Renal pelvis (tissue), 12 donors: ENCODE measurements around the gene MAGEA9B. TPM values are rescaled to one million over a fixed set of nuclear protein-coding genes. Genes with fewer than 3 reads are reported as not detected.
"Not testable (repeated sequence)": the region's sequence is repeated elsewhere in the genome, so short reads cannot be mapped to it uniquely, and the experiment has no call there.

ENCODE experiments used
- DNase-seq: peaks from one replicate; pipeline ENCODE4 v3.0.0-alpha.2; 2013
- long read RNA-seq, 16 experiments: transcript quantifications; one replicate each; lab custom pipeline, GENCODE V29; 2026
- polyA plus RNA-seq, 3 donors: library from polyadenylated mRNA; unstranded; fragments of 120-200 nt; gene quantifications; one replicate each; pipeline ENCODE4 v1.2.1, GENCODE V29; 2013; ENCODE audit not compliant: insufficient read length in 3 of 3

MAGEA9B gene, protein sequence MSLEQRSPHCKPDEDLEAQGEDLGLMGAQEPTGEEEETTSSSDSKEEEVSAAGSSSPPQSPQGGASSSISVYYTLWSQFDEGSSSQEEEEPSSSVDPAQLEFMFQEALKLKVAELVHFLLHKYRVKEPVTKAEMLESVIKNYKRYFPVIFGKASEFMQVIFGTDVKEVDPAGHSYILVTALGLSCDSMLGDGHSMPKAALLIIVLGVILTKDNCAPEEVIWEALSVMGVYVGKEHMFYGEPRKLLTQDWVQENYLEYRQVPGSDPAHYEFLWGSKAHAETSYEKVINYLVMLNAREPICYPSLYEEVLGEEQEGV
- not detected for polyA plus RNA-seq
- long read RNA-seq, donor 1, result 0 reads
- long read RNA-seq, donor 2, result 0 reads
- long read RNA-seq, donor 3, result 0 reads
- long read RNA-seq, donor 4, result 0 reads
- long read RNA-seq, donor 5, result 0 reads
- long read RNA-seq, donor 6, result 0 reads
- long read RNA-seq, donor 7, result 0 reads
- long read RNA-seq, donor 8, result 0 reads
- long read RNA-seq, donor 9, result 0 reads
- long read RNA-seq, donor 10, result 0 reads
- long read RNA-seq, donor 11, result 0 reads
- long read RNA-seq, donor 12, result 0 reads
- long read RNA-seq, donor 13, result 0 reads
- long read RNA-seq, donor 14, result 0 reads
- long read RNA-seq, donor 15, result 0 reads
- long read RNA-seq, donor 16, result 0 reads

DNA sequence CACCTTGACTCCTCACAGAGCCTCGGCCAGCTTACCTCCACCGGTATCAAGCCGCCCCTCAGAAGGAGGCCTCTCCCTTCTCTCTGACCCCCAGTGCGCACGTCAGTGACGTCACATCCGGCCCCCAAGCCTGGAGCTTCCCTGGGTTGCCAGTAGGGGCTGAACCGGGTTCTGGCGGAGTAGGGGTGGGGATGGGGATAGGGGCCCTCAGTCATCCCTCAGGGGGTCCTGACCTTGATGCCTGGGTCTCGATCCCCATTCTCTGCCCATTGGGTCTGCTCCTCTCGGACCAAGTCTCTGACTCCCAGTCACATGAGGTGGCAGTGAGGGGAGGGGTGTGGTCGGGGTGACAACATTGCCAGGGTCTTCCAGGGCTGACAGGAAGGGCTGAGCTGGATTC is at the start of gene MAGEA9B:
Gene MAGEA9B, minus strand, starts transcription at position 101 of the 400 bp plus-strand sequence. CDS start 4,280 bp downstream, outside the sequence.
- not testable (repeated sequence) for DNase-seq

GRCh38 chrX:149633511-149633910 is 46.3 kb upstream of the MAGEA9B start:
- no peak for DNase-seq

GRCh38 chrX:149631234-149632165 is 44.2 kb upstream of the MAGEA9B start, which contains the start of gene TMEM185A:
Gene TMEM185A (minus strand): TSS chrX:149631792. CDS start chrX:149631580, 212 bp downstream.
- peak; percentile 44 for DNase-seq

DNA sequence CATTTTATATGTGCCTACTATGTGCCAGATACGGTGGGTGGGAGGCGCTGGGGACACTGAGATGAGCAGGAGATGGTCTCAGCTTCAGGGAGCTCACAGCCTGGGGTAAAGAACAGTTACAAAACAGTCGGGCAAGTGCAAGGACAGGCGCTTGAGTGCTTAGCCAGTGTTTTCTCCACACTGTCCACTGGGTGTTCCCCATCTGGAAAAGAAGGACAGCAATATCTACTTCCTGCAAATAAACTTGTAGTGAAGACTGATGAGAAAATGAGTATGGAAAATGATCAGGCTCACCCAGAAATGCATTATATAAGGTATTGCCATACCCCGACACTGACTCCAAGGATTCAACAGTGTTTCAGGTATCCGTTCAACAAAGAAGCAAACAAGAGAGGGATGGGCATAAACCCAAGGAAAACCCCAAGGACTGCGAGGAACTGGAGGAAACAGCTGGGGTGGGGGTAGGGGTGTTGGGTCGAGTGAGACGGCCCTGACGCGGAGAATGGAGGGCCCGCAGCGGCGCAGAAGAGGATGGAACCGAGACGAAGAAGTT is 43.5 kb upstream of the MAGEA9B start:
- peak; percentile 11 for DNase-seq

DNA sequence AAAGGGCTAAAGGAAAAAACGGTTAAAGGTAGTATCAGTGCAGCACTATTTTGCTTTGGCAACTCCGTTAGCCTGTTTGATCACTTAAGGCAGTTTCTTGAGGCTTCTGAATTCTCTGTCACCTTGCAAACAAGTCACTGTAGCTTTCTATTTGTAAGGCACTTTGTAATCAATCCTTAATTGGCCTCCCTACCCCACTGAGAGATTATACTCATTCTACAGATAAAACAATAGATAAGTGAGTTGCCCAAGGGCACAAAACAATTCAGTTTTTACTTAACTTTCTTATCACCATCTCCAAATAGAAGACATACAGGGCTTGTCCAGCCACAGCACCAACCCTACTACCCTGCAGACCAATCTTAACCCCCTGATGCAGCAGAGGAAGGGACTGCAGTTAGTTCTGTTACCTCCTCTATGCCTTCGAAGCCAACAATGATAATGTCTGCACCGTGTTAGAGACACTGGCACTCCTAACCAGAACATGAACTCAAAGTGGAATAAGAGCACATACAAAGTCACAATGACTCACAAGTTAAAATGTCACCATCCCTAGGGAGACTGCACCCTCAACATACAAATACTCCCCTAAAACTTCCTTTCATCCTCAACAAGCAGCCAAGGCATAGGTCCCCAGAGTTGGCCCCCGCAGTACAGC is 42.6 kb upstream of the MAGEA9B start:
- DNase-seq, result no peak

GRCh38 chrX:149628768-149629167 is 41.5 kb upstream of the MAGEA9B start:
- no peak for DNase-seq

DNA sequence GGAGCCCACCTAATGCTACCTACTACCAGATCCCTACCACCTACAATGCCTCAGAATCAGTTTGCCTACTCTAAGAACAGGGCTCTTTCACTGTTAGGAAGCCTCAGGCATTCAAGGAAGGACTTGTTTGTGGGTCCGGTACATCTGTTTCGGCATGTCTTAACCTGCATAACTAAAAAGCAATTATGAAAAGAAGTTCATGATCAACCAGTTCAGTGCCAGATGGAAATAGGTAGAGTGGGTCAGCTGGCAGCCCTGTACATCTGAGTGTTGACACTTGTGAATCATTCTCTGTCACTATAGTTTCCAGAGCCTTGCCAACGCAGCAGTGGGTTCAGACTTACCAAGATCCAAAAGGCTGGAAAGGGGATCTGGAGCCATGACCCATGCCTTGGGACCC is 41.0 kb upstream of the MAGEA9B start:
- no peak for DNase-seq

DNA sequence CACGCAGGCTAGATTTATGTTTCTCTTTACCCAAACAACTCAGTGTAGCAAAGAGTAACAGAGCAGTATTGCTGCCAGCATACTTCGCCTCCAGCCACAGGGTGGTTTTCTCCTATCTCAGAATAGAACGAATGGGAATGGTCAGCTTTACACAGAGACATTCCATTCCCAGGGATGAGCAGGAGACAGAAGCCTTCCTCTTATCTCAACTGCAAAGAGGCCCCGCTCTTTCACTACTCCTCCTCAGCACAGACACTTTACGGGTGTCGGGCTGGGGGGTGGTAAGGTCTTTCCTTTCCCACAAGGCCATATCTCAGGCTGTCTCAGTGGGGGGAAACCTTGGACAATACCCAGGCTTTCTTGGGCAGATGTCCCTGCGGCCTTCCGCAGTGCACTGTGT is 39.6 kb upstream of the MAGEA9B start:
- not testable (repeated sequence) for DNase-seq

DNA sequence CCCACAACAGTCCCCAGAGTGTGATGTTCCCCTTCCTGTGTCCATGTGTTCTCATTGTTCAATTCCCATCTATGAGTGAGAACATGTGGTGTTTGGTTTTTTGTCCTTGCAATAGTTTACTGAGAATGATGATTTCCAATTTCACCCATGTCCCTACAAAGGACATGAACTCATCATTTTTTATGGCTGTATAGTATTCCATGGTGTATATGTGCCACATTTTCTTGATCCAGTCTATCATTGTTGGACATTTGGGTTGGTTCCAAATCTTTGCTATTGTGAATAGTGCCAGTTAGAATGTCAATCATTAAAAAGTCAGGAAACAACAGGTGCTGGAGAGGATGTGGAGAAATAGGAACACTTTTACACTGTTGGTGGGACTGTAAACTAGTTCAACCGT is 32.4 kb upstream of the MAGEA9B start:
- DNase-seq, result not testable (repeated sequence)

- DNase-seq, result no peak
Observed at GRCh38 chrX:149618871-149619270, 31.6 kb upstream of the MAGEA9B start.

DNA sequence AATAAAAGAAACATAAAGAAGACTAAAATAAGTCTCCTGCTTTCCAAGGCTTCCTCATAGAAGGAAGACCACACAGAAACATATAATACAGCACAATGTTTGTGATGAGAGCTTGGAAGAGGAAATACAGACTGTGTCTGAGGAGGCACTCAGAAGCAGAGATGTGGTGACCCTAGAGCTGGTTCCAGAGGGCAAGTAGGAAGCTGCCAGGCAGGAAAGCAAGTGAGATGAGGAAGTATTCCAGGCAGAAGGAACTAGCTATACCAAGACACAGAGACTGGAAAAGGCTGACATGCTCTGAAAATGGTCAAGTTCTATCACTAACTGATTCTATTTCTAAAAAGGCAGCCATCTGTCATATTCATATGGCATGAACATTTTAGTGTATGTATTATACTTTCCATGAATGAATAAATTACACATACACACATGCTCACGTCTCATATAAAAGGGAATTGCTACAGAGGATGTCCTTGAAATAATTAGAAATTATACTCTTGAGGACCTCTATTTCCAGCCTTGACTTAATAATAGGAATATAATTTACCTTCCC is 24.4 kb upstream of the MAGEA9B start:
- DNase-seq, result no peak

GRCh38 chrX:149610511-149610910 is 23.3 kb upstream of the MAGEA9B start:
- DNase-seq, result no peak

DNA sequence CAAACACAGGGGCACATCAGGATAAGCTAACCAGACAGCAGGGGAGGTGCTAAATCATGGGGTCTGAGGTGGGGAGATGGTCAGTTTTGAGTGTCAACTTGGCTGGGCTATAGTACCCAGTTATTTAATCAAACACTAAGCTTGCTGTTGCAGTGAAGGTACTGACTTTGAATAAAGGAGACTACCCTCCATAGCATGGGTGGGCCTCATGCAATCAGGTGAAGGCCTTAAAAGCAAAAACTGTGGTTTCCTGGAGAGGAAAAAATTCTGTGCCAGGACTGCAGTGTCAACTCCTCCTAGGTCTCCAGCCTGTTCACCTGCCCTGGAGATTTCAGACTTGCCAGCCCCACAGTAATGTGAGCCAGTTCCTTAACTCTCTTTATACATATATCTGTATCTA is 20.4 kb upstream of the MAGEA9B start:
- DNase-seq, result no peak

DNA sequence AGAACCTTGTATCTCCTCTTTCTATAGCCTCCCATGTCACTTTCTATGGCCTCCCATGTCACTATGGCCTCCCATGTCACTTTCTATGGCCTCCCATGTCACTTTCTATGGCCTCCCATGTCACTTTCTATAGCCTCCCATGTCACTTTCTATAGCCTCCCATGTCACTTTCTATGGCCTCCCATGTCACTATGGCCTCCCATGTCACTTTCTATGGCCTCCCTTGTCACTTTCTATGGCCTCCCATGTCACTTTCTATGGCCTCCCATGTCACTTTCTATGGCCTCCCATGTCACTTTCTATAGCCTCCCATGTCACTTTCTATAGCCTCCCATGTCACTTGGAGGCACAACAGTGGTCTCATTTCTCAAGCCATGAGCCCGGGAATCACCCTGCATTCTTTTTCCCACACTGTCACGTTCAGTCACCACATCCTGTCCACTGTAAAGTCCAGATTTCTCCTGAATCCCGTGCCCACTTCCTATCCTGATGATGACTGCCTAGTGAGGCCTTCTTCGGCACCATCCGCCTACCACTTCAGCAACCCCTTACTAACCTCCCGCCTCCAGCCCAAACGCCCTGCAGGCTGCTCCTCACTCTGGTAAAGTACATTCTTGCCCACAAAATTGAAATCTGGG is 18.1 kb upstream of the MAGEA9B start:
- not testable (repeated sequence) for DNase-seq

DNA sequence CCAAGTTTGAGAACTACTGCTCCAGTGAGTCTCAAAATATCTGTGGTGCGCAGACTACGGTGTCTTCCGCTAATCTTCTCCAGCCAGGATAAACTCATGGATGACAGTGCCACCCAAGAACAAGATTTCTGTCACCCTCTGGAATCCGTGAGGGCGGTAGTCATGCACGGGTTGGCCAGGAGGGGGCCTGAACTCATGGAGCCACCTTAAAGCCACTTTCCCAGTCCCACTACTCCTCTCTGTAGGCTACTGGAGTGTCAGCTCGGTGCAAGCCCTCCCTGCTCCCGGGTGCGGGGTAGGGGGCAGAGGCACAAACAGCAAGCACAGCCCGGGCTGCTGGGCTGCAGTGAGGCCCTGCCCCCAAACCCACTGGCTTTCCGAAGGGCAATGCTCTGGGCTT is 11.3 kb upstream of the MAGEA9B start:
- DNase-seq, result not testable (repeated sequence)

- DNase-seq, result not testable (repeated sequence)
Observed at GRCh38 chrX:149595943-149596342, 8.7 kb upstream of the MAGEA9B start.

GRCh38 chrX:149595214-149595613 is 8.0 kb upstream of the MAGEA9B start, which contains the start of gene HSFX2:
Gene HSFX2 (minus strand): TSS chrX:149595314. CDS start chrX:149594700, 614 bp downstream.
- DNase-seq, result not testable (repeated sequence)

DNA sequence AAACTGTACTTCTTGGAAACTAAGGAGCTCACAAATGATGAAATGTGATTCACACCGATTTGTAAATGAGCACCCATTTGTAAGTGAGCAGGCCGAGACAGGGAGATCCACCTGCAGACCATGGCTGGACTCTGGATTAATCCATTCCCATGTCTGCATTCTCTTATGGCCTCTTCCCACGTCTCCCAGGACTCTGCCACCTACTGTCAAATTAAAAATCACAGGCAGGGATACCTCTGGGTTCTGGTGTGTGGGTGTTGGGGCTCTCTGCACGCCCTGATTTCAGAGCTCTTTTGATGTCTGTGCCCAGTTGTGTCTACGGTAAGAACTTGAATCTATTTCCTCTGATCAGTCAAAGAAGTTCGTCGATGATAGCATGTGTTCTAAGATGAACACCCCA is 3.7 kb upstream of the MAGEA9B start:
- not testable (repeated sequence) for DNase-seq

DNA sequence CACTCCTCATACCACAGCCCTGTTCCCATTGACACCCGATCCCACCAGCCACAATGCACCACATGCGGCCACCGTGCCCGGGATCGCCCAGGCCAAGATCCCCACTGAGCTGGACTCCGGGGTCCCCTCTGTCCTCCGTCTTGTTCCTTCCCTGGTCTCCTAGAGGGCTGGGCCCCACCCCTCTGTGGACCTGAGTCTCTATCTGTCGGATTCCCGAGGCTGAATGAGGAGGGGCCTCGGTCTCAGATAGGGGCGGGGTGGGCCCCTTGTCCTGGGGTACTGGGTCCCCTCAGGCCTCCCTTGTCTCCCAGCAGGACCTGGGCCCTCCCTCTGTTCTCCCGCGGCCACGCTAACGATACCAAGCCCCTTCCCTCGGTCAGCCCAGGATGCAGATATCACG is 1.6 kb downstream of the MAGEA9B start:
- DNase-seq, result not testable (repeated sequence)

- DNase-seq, result not testable (repeated sequence)
Observed at GRCh38 chrX:149573456-149573855, 13.8 kb downstream of the MAGEA9B start.
